SH-SY5Y (cell line): Measurements from ENCODE around the gene CNGA3.
A peak's percentile ranks its signal among the peaks of the same experiment; 100 is the strongest.

Experiments
- GATA2 ChIP-seq: IDR thresholded peaks from 2 replicates; pipeline ENCODE4 v1.6.1; 2011; ENCODE audit warnings: mild to moderate bottlenecking, low read depth, low read length
- GATA3 ChIP-seq: IDR thresholded peaks from 2 replicates; pipeline ENCODE4 v1.6.1; 2011; ENCODE audit warnings: low read depth, mild to moderate bottlenecking, low read length, moderate library complexity

CNGA3 gene

GRCh38 chr2:98391581-98392270 is 45.5 kb downstream of the CNGA3 start:
- TF ChIP-seq GATA2 (no peak), GATA3 (no peak)

GRCh38 chr2:98393354-98393753 is 47.1 kb downstream of the CNGA3 start:
- TF ChIP-seq GATA2 (no peak), GATA3 (no peak)

- no peak for TF ChIP-seq GATA2
- no peak for TF ChIP-seq GATA3
Measured at GRCh38 chr2:98394595-98395153, 48.4 kb downstream of the CNGA3 start.

- TF ChIP-seq GATA2 (no peak), GATA3 (no peak)
Measured at GRCh38 chr2:98395977-98396376, 49.7 kb downstream of the CNGA3 start.

- TF ChIP-seq GATA3 (no peak), GATA2 (no peak)
Measured at GRCh38 chr2:98396745-98397355, 50.6 kb downstream of the CNGA3 start.

GRCh38 chr2:98399140-98399539 is 52.9 kb downstream of the CNGA3 start:
- TF ChIP-seq GATA2, result no peak
- TF ChIP-seq GATA3, result no peak

- TF ChIP-seq GATA2 (no peak), GATA3 (no peak)
Measured at GRCh38 chr2:98403878-98404277, 57.6 kb downstream of the CNGA3 start.

- no peak for TF ChIP-seq GATA3
- no peak for TF ChIP-seq GATA2
Measured at GRCh38 chr2:98404556-98405250, 58.4 kb downstream of the CNGA3 start.

GRCh38 chr2:98405301-98405700 is 59.0 kb downstream of the CNGA3 start:
- TF ChIP-seq GATA2 (no peak), GATA3 (no peak)

- TF ChIP-seq GATA3 (no peak), GATA2 (no peak)
Measured at GRCh38 chr2:98408155-98408554, 61.9 kb downstream of the CNGA3 start.

- TF ChIP-seq GATA2 (peak; percentile 22; the same call in 1 of the 2 replicates), GATA3 (no peak)
Measured at GRCh38 chr2:98412751-98413458, 66.6 kb downstream of the CNGA3 start.

- TF ChIP-seq GATA2 (no peak), GATA3 (no peak)
Measured at GRCh38 chr2:98416383-98417159, 70.3 kb downstream of the CNGA3 start.

- no peak for TF ChIP-seq GATA2
- no peak for TF ChIP-seq GATA3
Measured at GRCh38 chr2:98419544-98419943, 73.3 kb downstream of the CNGA3 start.
